HTR-8/SVneo (cell line): Measurements from ENCODE around the gene STIM1.
"Not testable (repeated sequence)": the region's sequence is repeated elsewhere in the genome, so short reads cannot be mapped to it uniquely, and the experiment has no call there.

Experiments used
- DNase-seq: peaks from one replicate; pipeline ENCODE4 v3.0.0; 2011; ENCODE audit warnings: low spot score, mixed read lengths; ENCODE audit not compliant: insufficient read length
- FAIRE-seq: peaks from 2 replicates; lab custom pipeline; 2011; peaks lifted over from hg19 to GRCh38; lab: Jason Lieb, UNC

The STIM1 gene

GRCh38 chr11:4044976-4045646, 189.6 kb downstream of the STIM1 start:
- no peak for FAIRE-seq
- no peak for DNase-seq

GRCh38 chr11:4048340-4048739, 192.9 kb downstream of the STIM1 start:
- DNase-seq (no peak), FAIRE-seq (no peak)

GRCh38 chr11:4049006-4049405, 193.5 kb downstream of the STIM1 start:
- DNase-seq (no peak), FAIRE-seq (no peak)

- no peak for DNase-seq
- no peak for FAIRE-seq
Observed at GRCh38 chr11:4050138-4050537, 194.7 kb downstream of the STIM1 start.

- not testable (repeated sequence) for FAIRE-seq, DNase-seq
Observed at GRCh38 chr11:4053200-4053599, 197.7 kb downstream of the STIM1 start.

GRCh38 chr11:4054643-4055042, 199.2 kb downstream of the STIM1 start:
- FAIRE-seq (no peak), DNase-seq (no peak)

- no peak for FAIRE-seq
- no peak for DNase-seq
Observed at GRCh38 chr11:4059424-4059823, 204.0 kb downstream of the STIM1 start.

GRCh38 chr11:4060182-4060923, 204.9 kb downstream of the STIM1 start:
- FAIRE-seq (no peak), DNase-seq (no peak)

GRCh38 chr11:4061700-4062099, 206.2 kb downstream of the STIM1 start:
- DNase-seq: no peak
- no peak for FAIRE-seq

GRCh38 chr11:4063348-4063747, 207.9 kb downstream of the STIM1 start:
- no peak for DNase-seq
- no peak for FAIRE-seq

GRCh38 chr11:4064278-4064955, 209.0 kb downstream of the STIM1 start:
- FAIRE-seq: no peak

GRCh38 chr11:4065086-4065485, 209.6 kb downstream of the STIM1 start:
- DNase-seq (no peak), FAIRE-seq (no peak)

More at GRCh38 chr11:4064278-4064955, 209.0 kb downstream of the STIM1 start:
- DNase-seq: no peak

- DNase-seq (no peak), FAIRE-seq (no peak)
Observed at GRCh38 chr11:4065601-4066377, 210.3 kb downstream of the STIM1 start.

- DNase-seq (no peak), FAIRE-seq (no peak)
Observed at GRCh38 chr11:4066910-4067309, 211.4 kb downstream of the STIM1 start.

- no peak for FAIRE-seq
- DNase-seq: no peak
Observed at GRCh38 chr11:4068962-4069361, 213.5 kb downstream of the STIM1 start.

GRCh38 chr11:4071325-4071724, 215.9 kb downstream of the STIM1 start:
- FAIRE-seq (no peak), DNase-seq (no peak)

GRCh38 chr11:4071914-4072313, 216.4 kb downstream of the STIM1 start:
- FAIRE-seq: no peak
- DNase-seq: no peak

GRCh38 chr11:4072668-4073285, 217.3 kb downstream of the STIM1 start:
- FAIRE-seq (peak; percentile 83), DNase-seq (peak; percentile 63)

- FAIRE-seq (no peak), DNase-seq (no peak)
Observed at GRCh38 chr11:4074266-4074665, 218.8 kb downstream of the STIM1 start.

GRCh38 chr11:4076774-4077173, 221.3 kb downstream of the STIM1 start:
- FAIRE-seq (no peak), DNase-seq (no peak)
